NCI-H2227 treated with DMSO at 0.1 percent for 48 hours (cell line): ENCODE data around the gene SCN2A.
A peak's percentile ranks its signal among the peaks of the same experiment; 100 is the strongest.
"Not testable (repeated sequence)": the region's sequence is repeated elsewhere in the genome, so short reads cannot be mapped to it uniquely, and the experiment has no call there.

ENCODE experiments used
- DNase-seq: peaks from one replicate; lab custom pipeline; 2025; lab: John Stamatoyannopoulos, UW

Gene SCN2A

GRCh38 chr2:165253178-165253577 is 14.0 kb downstream of the SCN2A start:
- no peak for DNase-seq

- no peak for DNase-seq
Measured at GRCh38 chr2:165256618-165257017, 17.4 kb downstream of the SCN2A start.

GRCh38 chr2:165260347-165260746 is 21.1 kb downstream of the SCN2A start:
- DNase-seq, result not testable (repeated sequence)

GRCh38 chr2:165268754-165269153 is 29.5 kb downstream of the SCN2A start:
- DNase-seq, result no peak

GRCh38 chr2:165273176-165273575 is 34.0 kb downstream of the SCN2A start:
- no peak for DNase-seq

- no peak for DNase-seq
Measured at GRCh38 chr2:165274698-165275097, 35.5 kb downstream of the SCN2A start.

GRCh38 chr2:165275932-165276331 is 36.7 kb downstream of the SCN2A start:
- no peak for DNase-seq

- DNase-seq, result no peak
Measured at GRCh38 chr2:165277295-165277694, 38.1 kb downstream of the SCN2A start.

GRCh38 chr2:165277860-165278656 is 38.8 kb downstream of the SCN2A start:
- no peak for DNase-seq

GRCh38 chr2:165280356-165280755 is 41.1 kb downstream of the SCN2A start:
- DNase-seq, result no peak

GRCh38 chr2:165281387-165281786 is 42.2 kb downstream of the SCN2A start:
- no peak for DNase-seq

- DNase-seq, result no peak
Measured at GRCh38 chr2:165283342-165283741, 44.1 kb downstream of the SCN2A start.

GRCh38 chr2:165287094-165287778 is 48.0 kb downstream of the SCN2A start:
- DNase-seq, result no peak

GRCh38 chr2:165289069-165289468 is 49.9 kb downstream of the SCN2A start:
- no peak for DNase-seq

- DNase-seq, result peak; percentile 99
Measured at GRCh38 chr2:165293440-165294420, 54.5 kb downstream of the SCN2A start.

- DNase-seq, result peak; percentile 58
Measured at GRCh38 chr2:165294912-165295311, 55.7 kb downstream of the SCN2A start.

GRCh38 chr2:165295643-165296042 is 56.4 kb downstream of the SCN2A start:
- no peak for DNase-seq

- DNase-seq, result no peak
Measured at GRCh38 chr2:165305391-165306096, 66.3 kb downstream of the SCN2A start.

GRCh38 chr2:165307317-165307716 is 68.1 kb downstream of the SCN2A start:
- DNase-seq, result no peak

- DNase-seq, result no peak
Measured at GRCh38 chr2:165311949-165312348, 72.7 kb downstream of the SCN2A start.

- DNase-seq, result no peak
Measured at GRCh38 chr2:165312999-165313398, 73.8 kb downstream of the SCN2A start.

GRCh38 chr2:165313509-165313908 is 74.3 kb downstream of the SCN2A start:
- DNase-seq, result no peak
